GM12874 (cell line): ENCODE measurements around the gene IPCEF1.

Source experiments
- TF ChIP-seq, protein P1 (sequence below): IDR thresholded peaks from 2 replicates; pipeline ENCODE4 v1.5.1; 2011; ENCODE audit warnings: low read depth, mild to moderate bottlenecking, control low read depth, low read length, moderate library complexity; ENCODE audit not compliant: insufficient read depth

The IPCEF1 gene

DNA sequence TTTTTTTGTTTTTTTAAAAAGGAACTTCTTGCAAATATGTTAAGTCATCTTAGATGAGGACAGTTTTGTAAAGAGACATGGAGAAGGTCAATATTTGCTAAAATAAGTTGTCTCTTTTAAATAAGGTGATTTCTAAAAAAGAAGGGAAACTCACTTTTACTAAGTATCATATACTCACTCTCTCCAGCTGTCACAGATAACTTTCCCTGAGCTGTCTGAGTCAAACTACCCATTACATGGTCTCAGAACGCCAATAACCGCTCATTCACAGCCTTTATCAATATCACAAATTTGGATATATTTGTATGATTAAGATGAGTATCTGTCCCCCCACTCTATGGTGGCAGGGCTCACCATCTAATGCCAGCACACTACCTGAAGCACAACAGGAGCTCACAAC, 47.6 kb downstream of the IPCEF1 start:
- TF ChIP-seq, protein P1, sequence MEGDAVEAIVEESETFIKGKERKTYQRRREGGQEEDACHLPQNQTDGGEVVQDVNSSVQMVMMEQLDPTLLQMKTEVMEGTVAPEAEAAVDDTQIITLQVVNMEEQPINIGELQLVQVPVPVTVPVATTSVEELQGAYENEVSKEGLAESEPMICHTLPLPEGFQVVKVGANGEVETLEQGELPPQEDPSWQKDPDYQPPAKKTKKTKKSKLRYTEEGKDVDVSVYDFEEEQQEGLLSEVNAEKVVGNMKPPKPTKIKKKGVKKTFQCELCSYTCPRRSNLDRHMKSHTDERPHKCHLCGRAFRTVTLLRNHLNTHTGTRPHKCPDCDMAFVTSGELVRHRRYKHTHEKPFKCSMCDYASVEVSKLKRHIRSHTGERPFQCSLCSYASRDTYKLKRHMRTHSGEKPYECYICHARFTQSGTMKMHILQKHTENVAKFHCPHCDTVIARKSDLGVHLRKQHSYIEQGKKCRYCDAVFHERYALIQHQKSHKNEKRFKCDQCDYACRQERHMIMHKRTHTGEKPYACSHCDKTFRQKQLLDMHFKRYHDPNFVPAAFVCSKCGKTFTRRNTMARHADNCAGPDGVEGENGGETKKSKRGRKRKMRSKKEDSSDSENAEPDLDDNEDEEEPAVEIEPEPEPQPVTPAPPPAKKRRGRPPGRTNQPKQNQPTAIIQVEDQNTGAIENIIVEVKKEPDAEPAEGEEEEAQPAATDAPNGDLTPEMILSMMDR: no peak

DNA sequence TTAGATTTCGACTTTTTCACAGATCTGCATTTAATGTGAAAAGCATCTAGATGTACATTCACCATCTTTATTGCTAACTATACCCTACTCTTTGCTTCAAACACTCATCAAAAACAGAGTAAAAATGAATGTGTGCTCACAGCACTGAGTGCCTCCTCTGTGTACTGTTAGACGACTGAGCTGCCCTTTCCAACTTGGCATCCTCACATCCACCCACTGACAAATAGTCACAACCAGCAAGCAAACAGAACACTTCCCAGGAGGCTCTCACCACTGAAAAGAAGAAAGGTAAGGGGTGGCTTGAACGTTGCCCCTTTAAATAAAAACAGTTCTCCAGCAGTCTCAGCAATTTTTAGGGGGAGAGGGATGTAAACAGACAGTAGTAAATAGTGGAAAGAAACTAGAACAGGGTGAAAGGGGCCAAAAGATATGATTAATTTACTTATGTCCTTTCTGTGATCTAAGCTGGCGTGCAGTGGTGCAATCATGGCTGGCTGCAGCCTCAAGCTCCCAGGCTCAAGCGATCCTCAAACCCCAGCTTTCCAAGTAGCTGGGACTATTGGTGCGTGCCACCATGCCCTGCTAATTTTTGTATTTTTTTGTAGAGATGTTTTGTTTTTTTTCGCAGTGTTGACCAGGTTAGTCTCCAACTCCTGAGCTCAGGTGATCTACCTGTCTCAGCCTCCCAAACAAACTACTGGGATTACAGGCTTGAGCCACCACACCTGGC, 48.7 kb downstream of the IPCEF1 start:
- TF ChIP-seq, protein P1: no peak

DNA sequence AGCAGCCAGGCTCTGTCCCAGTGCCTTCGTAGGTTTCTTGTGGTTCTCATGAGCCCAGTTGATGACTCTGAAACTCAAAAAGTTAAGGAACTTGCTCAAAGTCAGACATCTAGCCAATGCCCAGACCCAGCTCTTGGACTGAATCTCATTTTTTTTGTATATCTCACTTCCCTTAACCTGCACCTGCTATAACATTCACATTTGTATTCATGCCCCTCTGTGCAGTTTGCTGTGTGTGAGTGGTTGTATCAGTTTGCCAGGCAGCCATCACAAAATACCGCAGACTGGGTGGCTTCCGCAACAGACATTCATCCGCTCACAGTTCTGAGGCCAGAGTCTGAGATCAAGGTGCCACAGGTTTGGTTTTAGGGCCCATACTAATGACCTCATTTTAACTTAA, 49.9 kb downstream of the IPCEF1 start:
- TF ChIP-seq, protein P1: no peak

- TF ChIP-seq, protein P1: no peak
Measured at GRCh38 chr6:154304191-154304590, 52.4 kb downstream of the IPCEF1 start.

DNA sequence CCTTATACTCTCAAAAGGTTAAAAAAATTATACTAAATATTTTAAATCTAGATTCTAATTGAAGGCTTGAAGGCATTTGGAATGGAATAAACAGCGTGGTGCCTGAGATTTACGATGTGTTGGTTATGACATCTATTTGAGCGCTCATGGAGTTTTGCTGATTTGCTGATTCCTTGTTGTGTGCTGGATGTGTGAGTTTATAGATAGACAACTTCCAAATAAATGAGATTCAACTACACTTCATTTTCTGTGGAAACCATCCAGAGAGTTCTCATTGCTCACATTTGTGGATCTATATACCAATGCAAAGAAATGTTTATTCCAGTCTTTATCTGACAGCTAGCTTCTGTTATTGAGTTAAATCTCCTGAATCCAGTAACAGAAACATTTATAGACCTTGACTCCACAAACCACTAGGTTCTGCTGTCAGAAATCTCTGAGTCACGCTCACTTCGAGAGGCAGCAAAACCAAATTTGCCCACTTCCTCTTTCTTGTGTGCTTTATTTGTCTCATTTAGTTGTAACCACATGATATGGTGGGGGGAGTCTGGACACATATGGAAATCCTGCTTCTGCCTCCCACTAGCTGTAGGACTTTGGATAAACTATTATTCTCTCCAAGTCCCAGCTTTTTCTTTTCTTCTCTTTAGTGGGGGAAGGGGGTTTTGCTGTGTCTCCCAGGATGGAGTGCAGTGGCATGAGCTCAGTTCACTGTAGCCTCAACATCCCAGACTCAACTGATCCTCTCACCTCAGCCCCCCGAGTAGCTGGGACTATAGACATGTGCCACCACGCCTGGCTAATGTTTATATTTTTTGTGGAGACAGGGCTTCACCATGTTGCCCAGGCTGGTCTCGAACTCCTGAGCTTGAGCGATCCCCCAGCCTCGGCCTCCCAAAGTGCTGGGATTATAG, 54.5 kb downstream of the IPCEF1 start:
- TF ChIP-seq, protein P1: no peak

- TF ChIP-seq, protein P1: no peak
Measured at GRCh38 chr6:154301086-154301625, 55.4 kb downstream of the IPCEF1 start.

GRCh38 chr6:154298297-154298696, 58.3 kb downstream of the IPCEF1 start:
- TF ChIP-seq, protein P1: no peak
